GM19455 (cell line): ENCODE measurements around the gene KLK1.
"Not testable (repeated sequence)": the region's sequence is repeated elsewhere in the genome, so short reads cannot be mapped to it uniquely, and the experiment has no call there.

Experiments used
- ATAC-seq: cut with Tn5 transposase; IDR thresholded peaks from one replicate; pipeline ENCODE4 v1.9.1; 2021; ENCODE audit not compliant: unreplicated experiment

Gene KLK1

GRCh38 chr19:50817941-50818858, 5.4 kb downstream of the KLK1 start:
- peak; percentile 68 for ATAC-seq

- no peak for ATAC-seq
Observed at GRCh38 chr19:50815439-50815838, 8.1 kb downstream of the KLK1 start.

- ATAC-seq = no peak
Observed at GRCh38 chr19:50814883-50815282, 8.7 kb downstream of the KLK1 start.

- no peak for ATAC-seq
Observed at GRCh38 chr19:50812474-50812873, 11.1 kb downstream of the KLK1 start.

GRCh38 chr19:50811622-50812238, 11.9 kb downstream of the KLK1 start:
- ATAC-seq = not testable (repeated sequence)

GRCh38 chr19:50808856-50809255, 14.7 kb downstream of the KLK1 start:
- ATAC-seq = no peak

- ATAC-seq = peak; percentile 85
Observed at GRCh38 chr19:50804420-50805272, 18.9 kb downstream of the KLK1 start.

GRCh38 chr19:50803633-50804419, 19.8 kb downstream of the KLK1 start:
- no peak for ATAC-seq

GRCh38 chr19:50801107-50801506, 22.5 kb downstream of the KLK1 start:
- no peak for ATAC-seq

GRCh38 chr19:50799547-50799851, 24.1 kb downstream of the KLK1 start:
- no peak for ATAC-seq

- ATAC-seq = no peak
Observed at GRCh38 chr19:50798659-50799546, 24.7 kb downstream of the KLK1 start.

- no peak for ATAC-seq
Observed at GRCh38 chr19:50797781-50798658, 25.6 kb downstream of the KLK1 start.

GRCh38 chr19:50797429-50797780, 26.2 kb downstream of the KLK1 start:
- no peak for ATAC-seq

- no peak for ATAC-seq
Observed at GRCh38 chr19:50796634-50797428, 26.8 kb downstream of the KLK1 start.

GRCh38 chr19:50796128-50796633, 27.4 kb downstream of the KLK1 start:
- ATAC-seq = no peak

- no peak for ATAC-seq
Observed at GRCh38 chr19:50795664-50796073, 27.9 kb downstream of the KLK1 start.

- no peak for ATAC-seq
Observed at GRCh38 chr19:50794876-50795663, 28.5 kb downstream of the KLK1 start.
